ENCODE results near the gene MICAL1. TPM values are rescaled to one million over a fixed set of nuclear protein-coding genes. Genes with fewer than 3 reads are reported as not detected.

MICAL1 gene
- total RNA-seq, 1 experiment from 2014 or later = 92.9 TPM

DNA sequence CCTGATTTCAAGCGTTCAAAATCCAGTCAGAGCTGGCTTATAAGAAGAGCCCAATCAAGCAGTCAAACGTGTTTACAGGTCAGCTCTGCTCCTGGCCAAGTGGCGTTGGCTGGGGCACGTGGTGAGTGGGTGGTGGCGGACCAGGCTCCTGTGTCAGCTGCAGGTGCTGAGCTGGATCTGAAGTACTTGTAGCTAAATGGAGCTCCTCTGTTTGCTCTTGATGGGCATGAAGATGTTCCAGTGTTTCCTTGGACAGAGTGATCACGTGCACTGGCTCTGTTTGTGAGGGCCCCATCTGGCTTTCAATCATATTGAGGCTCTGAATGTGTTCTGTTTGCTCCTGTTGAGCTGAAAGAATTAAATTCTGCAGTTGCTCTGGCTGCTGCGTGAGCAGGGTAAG is 10.2 kb upstream of the MICAL1 start:
- WGBS (ENCODE audit: extremely low coverage, insufficient read length, low lambda C conversion rate) = no CpG with 5 or more reads among the region's 7 CpGs
- DNase-seq = no peak
- Histone ChIP-seq H4K91ac (ENCODE audit: insufficient read length, low read depth, low read length) (no peak overlapping the region), H2BK20ac (ENCODE audit: low read depth, low read length, poor library complexity, severe bottlenecking) (no peak overlapping the region), H3K79me2 (ENCODE audit: insufficient read depth, low read length) (no peaks in the 10 kb centered on the region), H2BK15ac (ENCODE audit: low read depth, low read length) (no peak overlapping the region), H3K79me1 (ENCODE audit: insufficient read depth, low read depth, low read length, poor library complexity, severe bottlenecking) (peaks cover 3% of the 10 kb centered on the region), H3K4ac (ENCODE audit: low read depth, low read length) (no peak overlapping the region), H3K9ac (ENCODE audit: extremely low read depth, insufficient read length, low read length) (no peak overlapping the region), H3K4me2 (ENCODE audit: insufficient read depth, insufficient read length, low read length) (no peak overlapping the region), H3K27ac (ENCODE audit: insufficient read length, low read depth, low read length) (no peak overlapping the region), H3K56ac (ENCODE audit: insufficient read length, low read depth, low read length) (no peak overlapping the region), H3K23ac (ENCODE audit: insufficient read length, low read depth, low read length) (no peak overlapping the region), H3K9me3 (ENCODE audit: control insufficient read depth, low read depth, low read length) (no peaks in the 10 kb centered on the region), H3K4me1 (ENCODE audit: insufficient read depth, low read length) (no peaks in the 10 kb centered on the region), H2AFZ (ENCODE audit: low read length) (no peak overlapping the region), H3K18ac (ENCODE audit: insufficient read length, low read depth, low read length) (no peak overlapping the region), H3T11ph (ENCODE audit: low read length) (no peak overlapping the region), H4K8ac (replicated peaks; ENCODE audit: insufficient read length, low read depth, low read length) (no peak overlapping the region), H2BK12ac (ENCODE audit: insufficient read length, low read depth, low read length) (no peak overlapping the region), H3K14ac (ENCODE audit: insufficient read depth, low read length) (no peak overlapping the region), H4K20me1 (ENCODE audit: control insufficient read depth, insufficient read depth, insufficient read length) (no peaks in the 10 kb centered on the region), H2AK5ac (ENCODE audit: insufficient read length, low read length) (no peak overlapping the region), H4K5ac (ENCODE audit: insufficient read length, low read depth, low read length) (no peak overlapping the region), H2BK5ac (ENCODE audit: insufficient read length, low read length) (no peak overlapping the region), H3K27me3 (ENCODE audit: insufficient read depth, low read length) (no peaks in the 10 kb centered on the region), H2BK120ac (ENCODE audit: low read depth, low read length, poor library complexity, severe bottlenecking) (no peak overlapping the region), H3K23me2 (ENCODE audit: insufficient read length, low read depth, low read length, poor library complexity, severe bottlenecking) (no peaks in the 10 kb centered on the region)
- Mint-ChIP-seq H3K27me3 (ENCODE audit: low read depth) (no peaks in the 10 kb centered on the region), H3K4me1 (peaks cover 7 to 12% of the 10 kb centered on the region in 2 experiments; a peak in 3 of 4 replicates), H3K27ac (0 out of 7 replicates have a peak overlapping the region, but pooled peaks of 1 of the 3 experiments have one; percentile 49), H3K4me3 (no peak overlapping the region), H3K36me3 (ENCODE audit: insufficient read depth in 1 of 3, low read depth in 3 of 3) (peaks cover 61 to 94% (median 94%) of the 10 kb centered on the region in 3 experiments), H3K9me3 (no peaks in the 10 kb centered on the region; a peak in 1 of 5 replicates)
- TF ChIP-seq, protein P1, sequence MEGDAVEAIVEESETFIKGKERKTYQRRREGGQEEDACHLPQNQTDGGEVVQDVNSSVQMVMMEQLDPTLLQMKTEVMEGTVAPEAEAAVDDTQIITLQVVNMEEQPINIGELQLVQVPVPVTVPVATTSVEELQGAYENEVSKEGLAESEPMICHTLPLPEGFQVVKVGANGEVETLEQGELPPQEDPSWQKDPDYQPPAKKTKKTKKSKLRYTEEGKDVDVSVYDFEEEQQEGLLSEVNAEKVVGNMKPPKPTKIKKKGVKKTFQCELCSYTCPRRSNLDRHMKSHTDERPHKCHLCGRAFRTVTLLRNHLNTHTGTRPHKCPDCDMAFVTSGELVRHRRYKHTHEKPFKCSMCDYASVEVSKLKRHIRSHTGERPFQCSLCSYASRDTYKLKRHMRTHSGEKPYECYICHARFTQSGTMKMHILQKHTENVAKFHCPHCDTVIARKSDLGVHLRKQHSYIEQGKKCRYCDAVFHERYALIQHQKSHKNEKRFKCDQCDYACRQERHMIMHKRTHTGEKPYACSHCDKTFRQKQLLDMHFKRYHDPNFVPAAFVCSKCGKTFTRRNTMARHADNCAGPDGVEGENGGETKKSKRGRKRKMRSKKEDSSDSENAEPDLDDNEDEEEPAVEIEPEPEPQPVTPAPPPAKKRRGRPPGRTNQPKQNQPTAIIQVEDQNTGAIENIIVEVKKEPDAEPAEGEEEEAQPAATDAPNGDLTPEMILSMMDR (conservative IDR thresholded peaks at IDR 0.05) = no peak

Data from H9 (cell line).